PC-3 (cell line): ENCODE measurements around the gene FUT8. TPM values are rescaled to one million over a fixed set of nuclear protein-coding genes. Genes with fewer than 3 reads are reported as not detected.

ENCODE experiments used
- ATAC-seq: fragments of 200-7000 bp; cut with Tn5 transposase; 2 replicates; pipeline ENCODE4 v1.9.1; 2020; ENCODE audit warnings: mild to moderate bottlenecking, moderate library complexity
- BruUV-seq: library from RNA; stranded (reverse); fragments of 400-500 nt; replicated peaks from 2 replicates; lab custom pipeline; 2021; lab: Mats Ljungman, UMichigan
- CTCF ChIA-PET: fragments of 300-600 bp; sonication (Branson Sonifier 250); formaldehyde crosslinking; loops from one replicate; lab custom pipeline; 2022; ENCODE audit warnings: antibody characterized with exemption; lab: Charles Lee
- POLR2A ChIA-PET: fragments of 300-600 bp; sonication (Branson Sonifier 250); formaldehyde crosslinking; loops from one replicate; lab custom pipeline; 2022; ENCODE audit warnings: antibody characterized with exemption; ENCODE audit not compliant: unreplicated experiment; lab: Charles Lee
- DNase-seq: peaks from one replicate; pipeline ENCODE4 v3.0.0-alpha.2; 2015
- H2AFZ ChIP-seq: fragments of 300-600 bp; sonication (generic); 2 replicates; pipeline ENCODE4 v1.6.0; 2016; ENCODE audit warnings: antibody characterized with exemption, low read length
- H3F3A ChIP-seq: fragments of 300-600 bp; sonication (generic); one replicate; pipeline ENCODE4 v1.6.0; 2017; ENCODE audit warnings: antibody characterized with exemption, low read length, control low read depth, mild to moderate bottlenecking; ENCODE audit not compliant: unreplicated experiment
- H3K27ac ChIP-seq: fragments of 300-600 bp; sonication (generic); 2 replicates; pipeline ENCODE4 v1.5.1; 2016; ENCODE audit warnings: mild to moderate bottlenecking, low read length
- H3K27me3 ChIP-seq: fragments of 300-600 bp; sonication (generic); 2 replicates; pipeline ENCODE4 v1.6.1; 2016; ENCODE audit warnings: low read length, mixed read lengths
- H3K36me3 ChIP-seq: fragments of 300-600 bp; sonication (generic); 2 replicates; pipeline ENCODE4 v1.6.1; 2016; ENCODE audit warnings: low read depth, mixed run types, low read length, mixed read lengths
- H3K4me1 ChIP-seq: fragments of 300-600 bp; sonication (generic); 2 replicates; pipeline ENCODE4 v1.5.1; 2016; ENCODE audit warnings: low read length; ENCODE audit not compliant: insufficient read depth
- H3K4me2 ChIP-seq: fragments of 300-600 bp; sonication (generic); 2 replicates; pipeline ENCODE4 v1.6.0; 2016; ENCODE audit warnings: low read length
- H3K4me3 ChIP-seq: fragments of 300-600 bp; sonication (generic); 2 replicates; pipeline ENCODE4 v1.5.1; 2016; ENCODE audit warnings: mild to moderate bottlenecking, low read length, mixed read lengths
- H3K79me2 ChIP-seq: fragments of 300-600 bp; sonication (generic); 2 replicates; pipeline ENCODE4 v1.6.1; 2017; ENCODE audit warnings: low read length, mixed read lengths
- H3K9ac ChIP-seq: fragments of 300-600 bp; sonication (generic); 2 replicates; pipeline ENCODE4 v1.6.0; 2016; ENCODE audit warnings: mild to moderate bottlenecking, low read length
- H3K9me2 ChIP-seq: fragments of 300-600 bp; sonication (generic); replicated peaks from 2 replicates; pipeline ENCODE4 v1.6.1; 2016; ENCODE audit warnings: mixed run types, low read length, mixed read lengths
- H3K9me3 ChIP-seq: fragments of 300-600 bp; sonication (generic); 2 replicates; pipeline ENCODE4 v1.6.1; 2016; ENCODE audit warnings: low read length, mixed read lengths
- H4K20me1 ChIP-seq: fragments of 300-600 bp; sonication (generic); 2 replicates; pipeline ENCODE4 v1.6.1; 2016; ENCODE audit warnings: low read length, mixed read lengths
- EZH2 ChIP-seq: fragments of 300-600 bp; sonication (generic); IDR thresholded peaks from one replicate; pipeline ENCODE4 v1.6.1; 2017; ENCODE audit warnings: antibody characterized with exemption, mild to moderate bottlenecking, low read length; ENCODE audit not compliant: unreplicated experiment
- EZH2phosphoT487 ChIP-seq: fragments of 300-600 bp; sonication (generic); IDR thresholded peaks from 2 replicates; pipeline ENCODE4 v1.6.1; 2018; ENCODE audit warnings: mild to moderate bottlenecking, antibody characterized with exemption, low read length, borderline replicate concordance
- intact Hi-C: fragments of 100-400 bp; cut with micrococcal nuclease; formaldehyde crosslinking; loops from 2 replicates; pipeline ENCODE4 v1.9.0; 2023
- total RNA-seq: library from RNA; depleted of rRNA; stranded (reverse); fragments of >200 nt; gene quantifications from 2 replicates; pipeline ENCODE4 v1.2.3, GENCODE V29; 2014
- TF ChIP-seq, protein P1 (sequence below): fragments of 300-600 bp; sonication (generic); conservative IDR thresholded peaks from 2 replicates; pipeline ENCODE4 v1.5.1; 2017; ENCODE audit warnings: antibody characterized with exemption, low read depth, mild to moderate bottlenecking, low read length

FUT8 gene
- total RNA-seq, 1 experiment from 2014 or later: 132 TPM

DNA sequence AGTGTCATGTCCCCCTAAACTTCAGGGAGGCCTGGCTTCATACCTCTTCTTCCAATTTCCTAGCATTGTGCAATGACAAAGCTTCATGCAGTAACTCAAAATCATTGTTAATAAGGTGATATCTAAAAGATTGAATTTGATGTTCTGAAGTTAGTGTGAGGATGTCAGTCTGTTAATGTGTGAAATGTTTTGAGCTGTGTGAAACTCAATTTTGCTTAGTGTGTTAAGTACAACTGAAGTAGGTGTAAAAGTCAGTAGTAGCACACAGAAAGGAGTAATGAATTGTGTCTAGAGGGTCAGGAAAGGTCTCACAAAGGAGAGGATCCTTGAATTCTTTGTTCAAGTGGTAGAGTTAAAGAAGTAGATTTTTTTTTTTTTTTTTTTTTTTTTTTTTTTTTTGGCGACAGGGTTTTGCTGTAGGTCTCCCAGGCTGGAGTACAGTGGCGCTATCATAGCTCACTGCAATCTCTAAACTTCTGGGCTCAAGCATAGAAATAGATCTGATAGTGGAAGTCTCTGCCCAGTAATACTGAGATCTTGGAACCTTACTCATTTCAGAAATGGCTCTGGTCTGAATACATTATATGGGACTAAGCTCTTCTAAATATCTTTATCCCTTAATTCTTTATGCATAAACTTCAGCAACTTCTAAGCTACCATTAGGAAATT is 63.9 kb downstream of the FUT8 start:
- Histone ChIP-seq H3F3A (no peaks in the 10 kb centered on the region), H3K9me2 (no peaks in the 10 kb centered on the region), H3K36me3 (no peaks in the 10 kb centered on the region; the same call in 1 of the 2 replicates), H3K4me3 (no peak overlapping the region), H3K27ac (no peak overlapping the region), H3K9me3 (no peaks in the 10 kb centered on the region), H3K9ac (no peak overlapping the region), H3K79me2 (peaks cover 96% of the 10 kb centered on the region), H4K20me1 (peaks cover 12% of the 10 kb centered on the region; the same call in 1 of the 2 replicates), H3K4me1 (peaks cover 14% of the 10 kb centered on the region; the same call in 1 of the 2 replicates), H3K27me3 (no peaks in the 10 kb centered on the region), H2AFZ (no peak overlapping the region), H3K4me2 (no peak overlapping the region)
- DNase-seq (no peak), ATAC-seq (no peak)
- ChIA-PET POLR2A (interaction anchor here (0.7 kb wide), 1 partner anchor 197 kb away, joined by 8 read pairs; no protein-coding TSS in a partner anchor), CTCF (no interaction called here)
- intact Hi-C loops: no loop called here
- TF ChIP-seq EZH2phosphoT487: no peak
- BruUV-seq: no TSS peak

- Histone ChIP-seq H3K9ac (no peak overlapping the region), H4K20me1 (peaks cover 9% of the 10 kb centered on the region; the same call in 1 of the 2 replicates), H3K4me3 (no peak overlapping the region), H3K79me2 (peaks cover 96% of the 10 kb centered on the region), H3K36me3 (no peaks in the 10 kb centered on the region; the same call in 1 of the 2 replicates), H3K27me3 (no peaks in the 10 kb centered on the region), H3K9me3 (no peaks in the 10 kb centered on the region), H3F3A (no peaks in the 10 kb centered on the region), H2AFZ (no peak overlapping the region), H3K4me1 (peaks cover 14% of the 10 kb centered on the region; the same call in 1 of the 2 replicates), H3K4me2 (no peak overlapping the region), H3K27ac (no peak overlapping the region), H3K9me2 (no peaks in the 10 kb centered on the region)
- ChIA-PET CTCF (no interaction called here), POLR2A (interaction anchor here (0.7 kb wide), 1 partner anchor 197 kb away, joined by 8 read pairs; no protein-coding TSS in a partner anchor)
- BruUV-seq: no TSS peak
- no peak for DNase-seq
- no peak for ATAC-seq
- no peak for TF ChIP-seq EZH2
- TF ChIP-seq, protein P1, sequence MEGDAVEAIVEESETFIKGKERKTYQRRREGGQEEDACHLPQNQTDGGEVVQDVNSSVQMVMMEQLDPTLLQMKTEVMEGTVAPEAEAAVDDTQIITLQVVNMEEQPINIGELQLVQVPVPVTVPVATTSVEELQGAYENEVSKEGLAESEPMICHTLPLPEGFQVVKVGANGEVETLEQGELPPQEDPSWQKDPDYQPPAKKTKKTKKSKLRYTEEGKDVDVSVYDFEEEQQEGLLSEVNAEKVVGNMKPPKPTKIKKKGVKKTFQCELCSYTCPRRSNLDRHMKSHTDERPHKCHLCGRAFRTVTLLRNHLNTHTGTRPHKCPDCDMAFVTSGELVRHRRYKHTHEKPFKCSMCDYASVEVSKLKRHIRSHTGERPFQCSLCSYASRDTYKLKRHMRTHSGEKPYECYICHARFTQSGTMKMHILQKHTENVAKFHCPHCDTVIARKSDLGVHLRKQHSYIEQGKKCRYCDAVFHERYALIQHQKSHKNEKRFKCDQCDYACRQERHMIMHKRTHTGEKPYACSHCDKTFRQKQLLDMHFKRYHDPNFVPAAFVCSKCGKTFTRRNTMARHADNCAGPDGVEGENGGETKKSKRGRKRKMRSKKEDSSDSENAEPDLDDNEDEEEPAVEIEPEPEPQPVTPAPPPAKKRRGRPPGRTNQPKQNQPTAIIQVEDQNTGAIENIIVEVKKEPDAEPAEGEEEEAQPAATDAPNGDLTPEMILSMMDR: no peak
- no peak for TF ChIP-seq EZH2phosphoT487
- intact Hi-C loops: no loop called here
These were observed 64.4 kb downstream of the FUT8 start for GRCh38 chr14:65476942-65477318.

DNA sequence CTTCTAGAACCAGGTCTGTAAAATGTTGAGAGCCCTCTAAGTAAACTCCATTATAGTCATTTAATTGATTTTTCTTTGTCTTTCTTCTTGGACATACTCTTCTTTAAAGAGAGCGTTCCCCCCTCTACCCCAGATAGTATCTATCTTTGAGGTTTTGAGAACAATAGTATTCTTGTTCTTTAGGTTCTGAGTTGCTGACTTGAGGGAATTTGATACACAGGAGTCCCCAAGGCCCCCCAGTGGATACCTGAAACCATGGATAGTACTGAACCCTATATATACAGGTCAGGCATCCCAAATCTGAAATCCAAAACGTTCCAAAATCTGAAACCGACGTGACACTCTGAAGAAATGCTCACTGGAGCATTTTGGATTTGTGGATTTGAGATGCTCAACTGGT is 65.5 kb downstream of the FUT8 start:
- POLR2A ChIA-PET: interaction anchor here (0.6 to 0.7 kb wide), 4 partner anchors 20 to 325 kb away, joined by 3 to 10 read pairs (median 4); no protein-coding TSS in a partner anchor
- peaks cover 4% of the 10 kb centered on the region; the same call in 1 of the 2 replicates for H3K36me3 ChIP-seq
- no peaks in the 10 kb centered on the region for H3K9me3 ChIP-seq
- H3K4me3 ChIP-seq: no peak overlapping the region
- no peak for DNase-seq
- no peak overlapping the region for H2AFZ ChIP-seq
- peak; percentile 13; the same call in 1 of the 2 replicates for ATAC-seq
- H3F3A ChIP-seq: no peaks in the 10 kb centered on the region
- H3K4me1 ChIP-seq: peaks cover 19% of the 10 kb centered on the region; the same call in 1 of the 2 replicates
- H3K27me3 ChIP-seq: no peaks in the 10 kb centered on the region
- H3K27ac ChIP-seq: no peak overlapping the region
- H3K79me2 ChIP-seq: peaks cover 98% of the 10 kb centered on the region
- H4K20me1 ChIP-seq: peaks cover 10% of the 10 kb centered on the region; the same call in 1 of the 2 replicates
- no peak overlapping the region for H3K4me2 ChIP-seq
- CTCF ChIA-PET: no interaction called here
- intact Hi-C loops: loop anchor here (2.0 kb wide), 1 partner anchor 51 kb away; no protein-coding TSS in a partner anchor
- H3K9ac ChIP-seq: no peak overlapping the region
- BruUV-seq: no TSS peak
- TF ChIP-seq EZH2phosphoT487 (no peak), EZH2 (no peak)
- TF ChIP-seq, protein P1: no peak
- H3K9me2 ChIP-seq: no peaks in the 10 kb centered on the region
